Measurements from ENCODE around the gene PDX1.

GRCh38 chr13:27918041-27918917 is 1.5 kb upstream of the PDX1 start:
- no peak for TF ChIP-seq GABPA (IDR thresholded peaks at IDR 0.05; ENCODE audit: low read depth, low read length)
- no peak for TF ChIP-seq GABPA (CRISPR knock-in tag; IDR thresholded peaks at IDR 0.05; ENCODE audit: low read depth)
- TF ChIP-seq CTCF (CRISPR knock-in tag; IDR thresholded peaks at IDR 0.05): peak; percentile 20; the same call in 1 of the 2 replicates
- peak; percentile 45; the same call in 1 of the 2 replicates for TF ChIP-seq HDAC2 (CRISPR knock-in tag; IDR thresholded peaks at IDR 0.05)
- TF ChIP-seq ZBTB40 (IDR thresholded peaks at IDR 0.05): no peak
- TF ChIP-seq ZBTB40 (CRISPR knock-in tag; IDR thresholded peaks at IDR 0.05): no peak
- TF ChIP-seq HOXA3 (CRISPR knock-in tag; IDR thresholded peaks at IDR 0.05): peak; percentile 60; the same call in 1 of the 2 replicates
- no peak for TF ChIP-seq ZMAT3 (CRISPR knock-in tag; conservative IDR thresholded peaks at IDR 0.05)
- TF ChIP-seq PPARG (CRISPR knock-in tag; conservative IDR thresholded peaks at IDR 0.05): no peak
- TF ChIP-seq ATF7-NPFF (CRISPR knock-in tag; IDR thresholded peaks at IDR 0.05; ENCODE audit: low read depth): no peak
- TF ChIP-seq CREM (IDR thresholded peaks at IDR 0.05): no peak
- no peak for TF ChIP-seq CREM (CRISPR knock-in tag; IDR thresholded peaks at IDR 0.05)
- TF ChIP-seq ZBTB26 (CRISPR knock-in tag; IDR thresholded peaks at IDR 0.05; ENCODE audit: borderline replicate concordance): no peak
- no peak for TF ChIP-seq NBN (conservative IDR thresholded peaks at IDR 0.05)
- no peak for TF ChIP-seq CHD2 (IDR thresholded peaks at IDR 0.05; ENCODE audit: low read depth, low read length)
- TF ChIP-seq FOXM1 (CRISPR knock-in tag; IDR thresholded peaks at IDR 0.05): no peak
